GM23338 (cell line): ENCODE results near the gene NCOA6. TPM values are rescaled to one million over a fixed set of nuclear protein-coding genes. Genes with fewer than 3 reads are reported as not detected.

Source experiments
- ATAC-seq: fragments of 200-7000 bp; cut with Tn5 transposase; 3 replicates; pipeline ENCODE4 v1.9.1; 2020
- DNase-seq: peaks from one replicate; pipeline ENCODE4 v3.0.0-alpha.2; 2015; ENCODE audit warnings: low spot score
- H2AFZ ChIP-seq: fragments of 200-600 bp; sonication (generic); 2 replicates; pipeline ENCODE4 v1.8.0; 2016; ENCODE audit warnings: antibody characterized with exemption, mild to moderate bottlenecking, moderate library complexity
- H3F3A ChIP-seq: fragments of 200-600 bp; sonication (generic); replicated peaks from 2 replicates; pipeline ENCODE4 v1.8.0; 2017; ENCODE audit warnings: antibody characterized with exemption, mixed run types, low read depth
- H3K27ac ChIP-seq: fragments of 200-600 bp; sonication (generic); 2 replicates; pipeline ENCODE4 v1.6.1; 2016; ENCODE audit warnings: low read depth
- H3K27me3 ChIP-seq: fragments of 200-600 bp; sonication (generic); 2 replicates; pipeline ENCODE4 v1.8.0; 2016; ENCODE audit warnings: mild to moderate bottlenecking, mixed run types, moderate library complexity; ENCODE audit not compliant: insufficient read depth
- H3K36me3 ChIP-seq: fragments of 200-600 bp; sonication (generic); 2 replicates; pipeline ENCODE4 v1.8.0; 2016; ENCODE audit warnings: mild to moderate bottlenecking; ENCODE audit not compliant: insufficient read depth
- H3K4me1 ChIP-seq: fragments of 200-600 bp; sonication (generic); 2 replicates; pipeline ENCODE4 v1.8.0; 2016; ENCODE audit warnings: mild to moderate bottlenecking, moderate library complexity; ENCODE audit not compliant: insufficient read depth
- H3K4me2 ChIP-seq: fragments of 200-600 bp; sonication (generic); 2 replicates; pipeline ENCODE4 v1.7.1; 2017; ENCODE audit warnings: mixed run types
- H3K4me3 ChIP-seq: fragments of 200-600 bp; sonication (generic); 2 replicates; pipeline ENCODE4 v1.6.1; 2016; ENCODE audit warnings: mixed run types
- H3K79me2 ChIP-seq: fragments of 200-600 bp; sonication (generic); replicated peaks from 2 replicates; pipeline ENCODE4 v1.8.0; 2017; ENCODE audit warnings: mild to moderate bottlenecking; ENCODE audit not compliant: insufficient read depth
- H3K9me2 ChIP-seq: fragments of 200-600 bp; sonication (generic); 2 replicates; pipeline ENCODE4 v1.8.0; 2017; ENCODE audit not compliant: insufficient read depth
- H4K20me1 ChIP-seq: fragments of 200-600 bp; sonication (generic); replicated peaks from 2 replicates; pipeline ENCODE4 v1.8.0; 2017; ENCODE audit warnings: mild to moderate bottlenecking; ENCODE audit not compliant: insufficient read depth
- H3K27ac Mint-ChIP-seq: 2 replicates; pipeline ENCODE4 v1.8.0; 2020; ENCODE audit warnings: inconsistent platforms, mild to moderate bottlenecking, moderate library complexity, mixed read lengths
- H3K27me3 Mint-ChIP-seq: 3 replicates; pipeline ENCODE4 v1.8.0; 2022; ENCODE audit warnings: low read depth, mild to moderate bottlenecking, moderate library complexity, mixed read lengths, inconsistent platforms; ENCODE audit not compliant: insufficient read depth, poor library complexity
- H3K36me3 Mint-ChIP-seq: 3 replicates; pipeline ENCODE4 v1.8.0; 2021; ENCODE audit warnings: low read depth, mild to moderate bottlenecking, inconsistent platforms, moderate library complexity, mixed read lengths
- H3K4me1 Mint-ChIP-seq: 3 replicates; pipeline ENCODE4 v1.8.0; 2020; ENCODE audit warnings: mild to moderate bottlenecking, inconsistent platforms, mixed read lengths
- H3K4me3 Mint-ChIP-seq: 3 replicates; pipeline ENCODE4 v1.8.0; 2021; ENCODE audit warnings: moderate library complexity, mild to moderate bottlenecking, inconsistent platforms, mixed read lengths
- H3K9me3 Mint-ChIP-seq: 3 replicates; pipeline ENCODE4 v1.8.0; 2020; ENCODE audit warnings: moderate library complexity, mild to moderate bottlenecking, inconsistent platforms, mixed read lengths
- CREB1 ChIP-seq: fragments of 250-450 bp; sonication (Bioruptor Pico); IDR thresholded peaks from 2 replicates; pipeline ENCODE4 v1.5.0; 2020; ENCODE audit warnings: low read depth, mild to moderate bottlenecking, moderate library complexity
- EZH2 ChIP-seq: fragments of 200-600 bp; sonication (generic); IDR thresholded peaks from one replicate; pipeline ENCODE4 v1.8.0; 2017; ENCODE audit warnings: antibody characterized with exemption, mild to moderate bottlenecking, low read depth; ENCODE audit not compliant: unreplicated experiment
- EZH2phosphoT487 ChIP-seq: fragments of 200-600 bp; sonication (generic); IDR thresholded peaks from one replicate; pipeline ENCODE4 v1.8.1; 2018; ENCODE audit warnings: antibody characterized with exemption; ENCODE audit not compliant: unreplicated experiment
- JUNB ChIP-seq: IDR thresholded peaks from one replicate; pipeline ENCODE4 v1.6.1; 2016; ENCODE audit warnings: antibody characterized with exemption; ENCODE audit not compliant: unreplicated experiment
- NANOG ChIP-seq: IDR thresholded peaks from 2 replicates; pipeline ENCODE4 v1.6.1; 2016; ENCODE audit warnings: antibody characterized with exemption, borderline replicate concordance
- POLR2AphosphoS5 ChIP-seq: IDR thresholded peaks from 2 replicates; pipeline ENCODE4 v1.6.1; 2016; ENCODE audit warnings: antibody characterized with exemption, low read depth
- STAT1 ChIP-seq: IDR thresholded peaks from one replicate; pipeline ENCODE4 v1.6.1; 2016; ENCODE audit warnings: antibody characterized with exemption; ENCODE audit not compliant: unreplicated experiment
- ZNF114 ChIP-seq: fragments of 250-450 bp; sonication (Bioruptor Pico); IDR thresholded peaks from 2 replicates; pipeline ENCODE4 v1.5.0; 2020; ENCODE audit warnings: mild to moderate bottlenecking, moderate library complexity
- ZNF331 ChIP-seq: fragments of 250-450 bp; sonication (Bioruptor Pico); IDR thresholded peaks from 2 replicates; pipeline ENCODE4 v1.5.0; 2020; ENCODE audit warnings: low read depth, mild to moderate bottlenecking, moderate library complexity
- polyA plus RNA-seq: library from polyadenylated mRNA; unstranded; fragments of >200 nt; fragmentation: Nextera tagmentation; extraction: Ambion mirVana; gene quantifications from 2 replicates; pipeline ENCODE4 v1.2.1, GENCODE V29; 2016
- total RNA-seq: library from RNA; depleted of rRNA; stranded (reverse); fragments of >200 nt; shearing (Covaris generic); gene quantifications from 2 replicates; pipeline ENCODE4 v1.2.3, GENCODE V29; 2014
- TF ChIP-seq, protein P1 (sequence below): IDR thresholded peaks from 2 replicates; pipeline ENCODE4 v1.6.1; 2016; ENCODE audit warnings: antibody characterized with exemption
- TF ChIP-seq, protein P2 (sequence below), 2 experiments: fragments of 200-600 bp in 1 of 2; sonication (generic) in 1 of 2; conservative IDR thresholded peaks; 2 replicates each; pipeline versions ENCODE4 v1.5.1 to v1.6.1; 2016 to 2017; ENCODE audit warnings: antibody characterized with exemption in 2 of 2, low read depth in 2 of 2, mild to moderate bottlenecking in 2 of 2, moderate library complexity in 1 of 2
- TF ChIP-seq, protein P3 (sequence below): fragments of 250-450 bp; sonication (Bioruptor Pico); IDR thresholded peaks from 2 replicates; pipeline ENCODE4 v1.5.0; 2020; ENCODE audit warnings: mild to moderate bottlenecking, moderate library complexity
- TF ChIP-seq, protein P4 (sequence below): IDR thresholded peaks from one replicate; pipeline ENCODE4 v1.6.1; 2018; ENCODE audit warnings: antibody characterized with exemption; ENCODE audit not compliant: unreplicated experiment

The NCOA6 gene
- total and polyA plus RNA-seq, 2 experiments from 2014 or later: 10.6 to 17.4 TPM

DNA sequence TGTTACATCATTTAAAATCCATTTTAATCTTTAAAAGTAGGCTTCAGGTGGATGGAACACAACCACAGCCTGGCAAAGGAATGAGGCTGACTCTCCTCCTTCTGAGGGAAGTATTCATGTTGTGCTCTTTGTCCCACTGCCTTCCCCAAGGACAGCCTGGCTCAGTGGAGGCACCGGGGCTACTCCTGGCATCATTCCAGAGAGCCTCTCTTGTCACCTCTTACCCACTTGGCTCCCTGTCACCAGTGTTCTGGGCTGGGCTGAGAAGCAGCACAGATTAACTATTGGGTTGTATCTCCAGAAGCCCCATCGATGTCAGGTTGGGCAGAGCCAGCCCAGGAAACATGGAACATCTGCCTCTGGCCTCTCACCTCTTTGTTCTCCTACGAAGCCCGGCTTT is 132.0 kb downstream of the NCOA6 start:
- H4K20me1 ChIP-seq: no peaks in the 10 kb centered on the region
- no peaks in the 10 kb centered on the region for H3K36me3 ChIP-seq
- DNase-seq (no peak), ATAC-seq (no peak)
- H3K4me3 ChIP-seq: no peak overlapping the region
- TF ChIP-seq POLR2AphosphoS5 (no peak), JUNB (no peak), ZNF114 (CRISPR knock-in tag) (no peak), EZH2phosphoT487 (no peak), EZH2 (no peak), NANOG (no peak), STAT1 (no peak), CREB1 (no peak), ZNF331 (CRISPR knock-in tag) (no peak)
- TF ChIP-seq, protein P1, sequence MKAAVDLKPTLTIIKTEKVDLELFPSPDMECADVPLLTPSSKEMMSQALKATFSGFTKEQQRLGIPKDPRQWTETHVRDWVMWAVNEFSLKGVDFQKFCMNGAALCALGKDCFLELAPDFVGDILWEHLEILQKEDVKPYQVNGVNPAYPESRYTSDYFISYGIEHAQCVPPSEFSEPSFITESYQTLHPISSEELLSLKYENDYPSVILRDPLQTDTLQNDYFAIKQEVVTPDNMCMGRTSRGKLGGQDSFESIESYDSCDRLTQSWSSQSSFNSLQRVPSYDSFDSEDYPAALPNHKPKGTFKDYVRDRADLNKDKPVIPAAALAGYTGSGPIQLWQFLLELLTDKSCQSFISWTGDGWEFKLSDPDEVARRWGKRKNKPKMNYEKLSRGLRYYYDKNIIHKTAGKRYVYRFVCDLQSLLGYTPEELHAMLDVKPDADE: no peak
- TF ChIP-seq, protein P2, sequence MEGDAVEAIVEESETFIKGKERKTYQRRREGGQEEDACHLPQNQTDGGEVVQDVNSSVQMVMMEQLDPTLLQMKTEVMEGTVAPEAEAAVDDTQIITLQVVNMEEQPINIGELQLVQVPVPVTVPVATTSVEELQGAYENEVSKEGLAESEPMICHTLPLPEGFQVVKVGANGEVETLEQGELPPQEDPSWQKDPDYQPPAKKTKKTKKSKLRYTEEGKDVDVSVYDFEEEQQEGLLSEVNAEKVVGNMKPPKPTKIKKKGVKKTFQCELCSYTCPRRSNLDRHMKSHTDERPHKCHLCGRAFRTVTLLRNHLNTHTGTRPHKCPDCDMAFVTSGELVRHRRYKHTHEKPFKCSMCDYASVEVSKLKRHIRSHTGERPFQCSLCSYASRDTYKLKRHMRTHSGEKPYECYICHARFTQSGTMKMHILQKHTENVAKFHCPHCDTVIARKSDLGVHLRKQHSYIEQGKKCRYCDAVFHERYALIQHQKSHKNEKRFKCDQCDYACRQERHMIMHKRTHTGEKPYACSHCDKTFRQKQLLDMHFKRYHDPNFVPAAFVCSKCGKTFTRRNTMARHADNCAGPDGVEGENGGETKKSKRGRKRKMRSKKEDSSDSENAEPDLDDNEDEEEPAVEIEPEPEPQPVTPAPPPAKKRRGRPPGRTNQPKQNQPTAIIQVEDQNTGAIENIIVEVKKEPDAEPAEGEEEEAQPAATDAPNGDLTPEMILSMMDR (conservative IDR thresholded peaks at IDR 0.05; ENCODE audit: low read depth in 2 of 2): no peak
- TF ChIP-seq, protein P3, sequence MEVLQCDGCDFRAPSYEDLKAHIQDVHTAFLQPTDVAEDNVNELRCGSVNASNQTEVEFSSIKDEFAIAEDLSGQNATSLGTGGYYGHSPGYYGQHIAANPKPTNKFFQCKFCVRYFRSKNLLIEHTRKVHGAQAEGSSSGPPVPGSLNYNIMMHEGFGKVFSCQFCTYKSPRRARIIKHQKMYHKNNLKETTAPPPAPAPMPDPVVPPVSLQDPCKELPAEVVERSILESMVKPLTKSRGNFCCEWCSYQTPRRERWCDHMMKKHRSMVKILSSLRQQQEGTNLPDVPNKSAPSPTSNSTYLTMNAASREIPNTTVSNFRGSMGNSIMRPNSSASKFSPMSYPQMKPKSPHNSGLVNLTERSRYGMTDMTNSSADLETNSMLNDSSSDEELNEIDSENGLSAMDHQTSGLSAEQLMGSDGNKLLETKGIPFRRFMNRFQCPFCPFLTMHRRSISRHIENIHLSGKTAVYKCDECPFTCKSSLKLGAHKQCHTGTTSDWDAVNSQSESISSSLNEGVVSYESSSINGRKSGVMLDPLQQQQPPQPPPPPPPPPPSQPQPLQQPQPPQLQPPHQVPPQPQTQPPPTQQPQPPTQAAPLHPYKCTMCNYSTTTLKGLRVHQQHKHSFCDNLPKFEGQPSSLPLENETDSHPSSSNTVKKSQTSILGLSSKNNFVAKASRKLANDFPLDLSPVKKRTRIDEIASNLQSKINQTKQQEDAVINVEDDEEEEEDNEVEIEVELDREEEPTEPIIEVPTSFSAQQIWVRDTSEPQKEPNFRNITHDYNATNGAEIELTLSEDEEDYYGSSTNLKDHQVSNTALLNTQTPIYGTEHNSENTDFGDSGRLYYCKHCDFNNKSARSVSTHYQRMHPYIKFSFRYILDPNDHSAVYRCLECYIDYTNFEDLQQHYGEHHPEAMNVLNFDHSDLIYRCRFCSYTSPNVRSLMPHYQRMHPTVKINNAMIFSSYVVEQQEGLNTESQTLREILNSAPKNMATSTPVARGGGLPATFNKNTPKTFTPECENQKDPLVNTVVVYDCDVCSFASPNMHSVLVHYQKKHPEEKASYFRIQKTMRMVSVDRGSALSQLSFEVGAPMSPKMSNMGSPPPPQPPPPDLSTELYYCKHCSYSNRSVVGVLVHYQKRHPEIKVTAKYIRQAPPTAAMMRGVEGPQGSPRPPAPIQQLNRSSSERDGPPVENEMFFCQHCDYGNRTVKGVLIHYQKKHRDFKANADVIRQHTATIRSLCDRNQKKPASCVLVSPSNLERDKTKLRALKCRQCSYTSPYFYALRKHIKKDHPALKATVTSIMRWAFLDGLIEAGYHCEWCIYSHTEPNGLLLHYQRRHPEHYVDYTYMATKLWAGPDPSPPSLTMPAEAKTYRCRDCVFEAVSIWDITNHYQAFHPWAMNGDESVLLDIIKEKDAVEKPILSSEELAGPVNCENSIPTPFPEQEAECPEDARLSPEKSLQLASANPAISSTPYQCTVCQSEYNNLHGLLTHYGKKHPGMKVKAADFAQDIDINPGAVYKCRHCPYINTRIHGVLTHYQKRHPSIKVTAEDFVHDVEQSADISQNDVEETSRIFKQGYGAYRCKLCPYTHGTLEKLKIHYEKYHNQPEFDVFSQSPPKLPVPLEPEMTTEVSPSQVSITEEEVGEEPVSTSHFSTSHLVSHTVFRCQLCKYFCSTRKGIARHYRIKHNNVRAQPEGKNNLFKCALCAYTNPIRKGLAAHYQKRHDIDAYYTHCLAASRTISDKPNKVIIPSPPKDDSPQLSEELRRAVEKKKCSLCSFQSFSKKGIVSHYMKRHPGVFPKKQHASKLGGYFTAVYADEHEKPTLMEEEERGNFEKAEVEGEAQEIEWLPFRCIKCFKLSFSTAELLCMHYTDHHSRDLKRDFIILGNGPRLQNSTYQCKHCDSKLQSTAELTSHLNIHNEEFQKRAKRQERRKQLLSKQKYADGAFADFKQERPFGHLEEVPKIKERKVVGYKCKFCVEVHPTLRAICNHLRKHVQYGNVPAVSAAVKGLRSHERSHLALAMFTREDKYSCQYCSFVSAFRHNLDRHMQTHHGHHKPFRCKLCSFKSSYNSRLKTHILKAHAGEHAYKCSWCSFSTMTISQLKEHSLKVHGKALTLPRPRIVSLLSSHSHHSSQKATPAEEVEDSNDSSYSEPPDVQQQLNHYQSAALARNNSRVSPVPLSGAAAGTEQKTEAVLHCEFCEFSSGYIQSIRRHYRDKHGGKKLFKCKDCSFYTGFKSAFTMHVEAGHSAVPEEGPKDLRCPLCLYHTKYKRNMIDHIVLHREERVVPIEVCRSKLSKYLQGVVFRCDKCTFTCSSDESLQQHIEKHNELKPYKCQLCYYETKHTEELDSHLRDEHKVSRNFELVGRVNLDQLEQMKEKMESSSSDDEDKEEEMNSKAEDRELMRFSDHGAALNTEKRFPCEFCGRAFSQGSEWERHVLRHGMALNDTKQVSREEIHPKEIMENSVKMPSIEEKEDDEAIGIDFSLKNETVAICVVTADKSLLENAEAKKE: no peak
- TF ChIP-seq, protein P4, sequence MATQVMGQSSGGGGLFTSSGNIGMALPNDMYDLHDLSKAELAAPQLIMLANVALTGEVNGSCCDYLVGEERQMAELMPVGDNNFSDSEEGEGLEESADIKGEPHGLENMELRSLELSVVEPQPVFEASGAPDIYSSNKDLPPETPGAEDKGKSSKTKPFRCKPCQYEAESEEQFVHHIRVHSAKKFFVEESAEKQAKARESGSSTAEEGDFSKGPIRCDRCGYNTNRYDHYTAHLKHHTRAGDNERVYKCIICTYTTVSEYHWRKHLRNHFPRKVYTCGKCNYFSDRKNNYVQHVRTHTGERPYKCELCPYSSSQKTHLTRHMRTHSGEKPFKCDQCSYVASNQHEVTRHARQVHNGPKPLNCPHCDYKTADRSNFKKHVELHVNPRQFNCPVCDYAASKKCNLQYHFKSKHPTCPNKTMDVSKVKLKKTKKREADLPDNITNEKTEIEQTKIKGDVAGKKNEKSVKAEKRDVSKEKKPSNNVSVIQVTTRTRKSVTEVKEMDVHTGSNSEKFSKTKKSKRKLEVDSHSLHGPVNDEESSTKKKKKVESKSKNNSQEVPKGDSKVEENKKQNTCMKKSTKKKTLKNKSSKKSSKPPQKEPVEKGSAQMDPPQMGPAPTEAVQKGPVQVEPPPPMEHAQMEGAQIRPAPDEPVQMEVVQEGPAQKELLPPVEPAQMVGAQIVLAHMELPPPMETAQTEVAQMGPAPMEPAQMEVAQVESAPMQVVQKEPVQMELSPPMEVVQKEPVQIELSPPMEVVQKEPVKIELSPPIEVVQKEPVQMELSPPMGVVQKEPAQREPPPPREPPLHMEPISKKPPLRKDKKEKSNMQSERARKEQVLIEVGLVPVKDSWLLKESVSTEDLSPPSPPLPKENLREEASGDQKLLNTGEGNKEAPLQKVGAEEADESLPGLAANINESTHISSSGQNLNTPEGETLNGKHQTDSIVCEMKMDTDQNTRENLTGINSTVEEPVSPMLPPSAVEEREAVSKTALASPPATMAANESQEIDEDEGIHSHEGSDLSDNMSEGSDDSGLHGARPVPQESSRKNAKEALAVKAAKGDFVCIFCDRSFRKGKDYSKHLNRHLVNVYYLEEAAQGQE: no peak
- H2AFZ ChIP-seq: 0 out of 2 replicates have a peak overlapping the region, but pooled peaks have one; percentile 38
- H3K4me1 Mint-ChIP-seq: no peaks in the 10 kb centered on the region
- no peaks in the 10 kb centered on the region for H3K36me3 Mint-ChIP-seq
- no peak overlapping the region for H3K4me2 ChIP-seq
- no peaks in the 10 kb centered on the region for H3K9me3 Mint-ChIP-seq
- no peaks in the 10 kb centered on the region for H3K4me1 ChIP-seq
- H3K79me2 ChIP-seq: no peaks in the 10 kb centered on the region
- no peaks in the 10 kb centered on the region for H3K27me3 ChIP-seq
- no peak overlapping the region for H3K4me3 Mint-ChIP-seq
- no peak overlapping the region; the same call in 1 of the 2 replicates for H3K27ac Mint-ChIP-seq
- H3K9me2 ChIP-seq: no peaks in the 10 kb centered on the region
- H3K27ac ChIP-seq: no peak overlapping the region
- peaks cover 5% of the 10 kb centered on the region for H3K27me3 Mint-ChIP-seq
- H3F3A ChIP-seq: no peaks in the 10 kb centered on the region
